Common myeloid progenitor, CD34-positive (primary cell): ENCODE results near the gene PRR23E.

Experiments used
- CTCF ChIA-PET: fragments of 350-600 bp; sonication (Branson Sonifier 250); formaldehyde crosslinking; loops from one replicate; lab custom pipeline; 2021; ENCODE audit warnings: antibody characterized with exemption; lab: Charles Lee
- POLR2A ChIA-PET: fragments of 350-600 bp; sonication (Branson Sonifier 250); formaldehyde crosslinking; loops from one replicate; lab custom pipeline; 2021; ENCODE audit warnings: antibody characterized with exemption; lab: Charles Lee
- DNase-seq, 3 donors: peaks; one replicate each; pipeline versions ENCODE4 v3.0.0 to v3.0.0-alpha.2; 2013
- H3K27ac ChIP-seq, 2 experiments: 1 replicate in 1 of 2; 2 replicates in 1 of 2; pipeline ENCODE4 v1.7.0; 2013; ENCODE audit warnings: inconsistent platforms in 2 of 2, low read length in 2 of 2, mild to moderate bottlenecking in 2 of 2, low read depth in 1 of 2, moderate library complexity in 1 of 2; ENCODE audit not compliant: severe bottlenecking in 2 of 2, insufficient read depth in 1 of 2, poor library complexity in 1 of 2
- H3K27me3 ChIP-seq, 5 experiments: replicated peaks in 2 of 5; 1 replicate in 3 of 5; 2 replicates in 2 of 5; pipeline versions ENCODE4 v1.6.1 to v1.7.0; 2013; ENCODE audit warnings: low read length in 4 of 5, mild to moderate bottlenecking in 2 of 5, moderate library complexity in 2 of 5, inconsistent platforms in 1 of 5; ENCODE audit not compliant: insufficient read depth in 5 of 5, control insufficient read depth in 4 of 5
- H3K36me3 ChIP-seq, 4 experiments: 1 replicate in 2 of 4; 2 replicates in 2 of 4; pipeline versions ENCODE4 v1.6.1 to v1.7.0; 2013; ENCODE audit warnings: low read length in 3 of 4, control low read depth in 1 of 4, mild to moderate bottlenecking in 1 of 4; ENCODE audit not compliant: control insufficient read depth in 4 of 4, insufficient read depth in 4 of 4
- H3K4me1 ChIP-seq, 4 experiments: 1 replicate in 3 of 4; 2 replicates in 1 of 4; pipeline versions ENCODE4 v1.6.1 to v1.7.1; 2013; ENCODE audit warnings: low read length in 3 of 4, mild to moderate bottlenecking in 3 of 4, control low read depth in 1 of 4, inconsistent platforms in 1 of 4, moderate library complexity in 1 of 4; ENCODE audit not compliant: control insufficient read depth in 4 of 4, insufficient read depth in 4 of 4; ENCODE audit errors: control extremely low read depth in 1 of 4
- H3K4me3 ChIP-seq, 7 experiments: 1 replicate in 4 of 7; 2 replicates in 3 of 7; pipeline versions ENCODE4 v1.5.1 to v1.7.0; 2013; ENCODE audit warnings: mild to moderate bottlenecking in 7 of 7, low read length in 6 of 7, moderate library complexity in 6 of 7, inconsistent platforms in 2 of 7, low read depth in 2 of 7, control low read depth in 1 of 7; ENCODE audit not compliant: insufficient read depth in 4 of 7, control insufficient read depth in 1 of 7; ENCODE audit errors: extremely low read depth in 1 of 7
- H3K9me3 ChIP-seq, 5 experiments: 1 replicate in 4 of 5; 2 replicates in 1 of 5; pipeline versions ENCODE4 v1.6.1 to v1.7.1; 2013; ENCODE audit warnings: low read length in 4 of 5, mild to moderate bottlenecking in 2 of 5, inconsistent platforms in 1 of 5, low read depth in 1 of 5, moderate library complexity in 1 of 5; ENCODE audit not compliant: control insufficient read depth in 4 of 5, insufficient read depth in 2 of 5; ENCODE audit errors: control extremely low read depth in 1 of 5
- WGBS: methylation state at CpG from one replicate; pipeline ENCODE4 v1.1.5; 2013; ENCODE audit not compliant: insufficient coverage; 5-methylcytosine and 5-hydroxymethylcytosine counted together

PRR23E gene

DNA sequence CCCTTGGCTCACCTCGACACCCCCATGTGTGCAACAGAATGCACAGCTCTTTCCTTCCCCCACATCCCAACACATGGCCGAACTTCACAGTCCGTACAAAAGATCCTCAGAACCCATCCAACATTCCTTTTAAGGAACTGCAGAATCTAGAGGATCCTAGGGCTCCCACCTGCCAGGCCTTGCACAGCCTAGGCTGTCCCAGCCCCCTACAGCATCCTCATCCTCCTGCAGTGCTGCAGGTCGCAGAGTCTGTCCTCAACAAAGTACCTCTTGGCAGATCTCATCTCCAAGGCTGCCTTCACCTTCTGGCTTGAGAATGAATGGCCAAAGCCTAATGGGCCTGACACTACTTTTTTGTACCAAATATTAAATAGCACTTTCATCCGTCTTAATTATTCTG, 19.8 kb downstream of the PRR23E start:
- Histone ChIP-seq H3K27ac (no peak overlapping the region), H3K36me3 (no peaks in the 10 kb centered on the region), H3K27me3 (peaks cover 0 to 34% (median 4%) of the 10 kb centered on the region in 5 experiments), H3K4me1 (peaks cover 0 to 6% (median 2%) of the 10 kb centered on the region in 4 experiments), H3K4me3 (no peak overlapping the region), H3K9me3 (peaks cover 0 to 3% (median 0%) of the 10 kb centered on the region in 5 experiments)
- ChIA-PET CTCF (no interaction called here), POLR2A (no interaction called here)
- 100% methylated on average over 3 of the region's 5 CpGs for whole genome bisulfite sequencing
- no peak for DNase-seq

DNA sequence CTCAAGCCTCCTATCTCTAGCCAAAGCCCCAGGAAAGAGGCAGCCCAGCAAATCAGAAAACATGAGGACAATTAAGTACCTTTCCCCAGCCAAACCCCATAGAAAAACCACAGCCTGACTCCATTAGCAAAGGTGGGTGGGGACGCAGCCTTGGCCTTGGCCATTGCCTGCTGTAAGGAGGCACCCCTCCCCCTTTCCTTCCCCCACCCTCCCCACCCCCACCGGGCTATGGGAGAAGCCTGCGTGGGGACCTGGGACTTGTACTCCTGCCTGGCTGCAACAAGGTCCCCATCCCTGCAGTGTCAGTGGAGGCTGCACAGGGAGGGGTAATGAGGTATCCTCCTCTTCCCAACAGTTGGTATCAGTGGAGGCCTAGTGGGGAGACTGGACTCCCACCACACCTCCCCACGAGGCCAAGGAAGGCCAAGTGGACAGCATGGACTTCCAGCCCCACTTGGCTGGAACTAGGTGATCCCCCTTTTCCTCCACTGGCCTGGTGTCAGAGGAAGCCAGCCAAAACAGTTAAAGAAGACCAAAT, 20.5 kb downstream of the PRR23E start:
- no peak for DNase-seq
- ChIA-PET CTCF (no interaction called here), POLR2A (no interaction called here)
- peaks cover 0 to 42% (median 10%) of the 10 kb centered on the region in 5 experiments for H3K27me3 ChIP-seq
- no peak overlapping the region for H3K27ac ChIP-seq
- H3K4me1 ChIP-seq, result peaks cover 0 to 6% (median 2%) of the 10 kb centered on the region in 4 experiments
- no peak overlapping the region for H3K4me3 ChIP-seq
- no peaks in the 10 kb centered on the region for H3K36me3 ChIP-seq
- WGBS, result 100% methylated on average over 1 of the region's 4 CpGs
- peaks cover 0 to 4% (median 0%) of the 10 kb centered on the region in 5 experiments for H3K9me3 ChIP-seq

DNA sequence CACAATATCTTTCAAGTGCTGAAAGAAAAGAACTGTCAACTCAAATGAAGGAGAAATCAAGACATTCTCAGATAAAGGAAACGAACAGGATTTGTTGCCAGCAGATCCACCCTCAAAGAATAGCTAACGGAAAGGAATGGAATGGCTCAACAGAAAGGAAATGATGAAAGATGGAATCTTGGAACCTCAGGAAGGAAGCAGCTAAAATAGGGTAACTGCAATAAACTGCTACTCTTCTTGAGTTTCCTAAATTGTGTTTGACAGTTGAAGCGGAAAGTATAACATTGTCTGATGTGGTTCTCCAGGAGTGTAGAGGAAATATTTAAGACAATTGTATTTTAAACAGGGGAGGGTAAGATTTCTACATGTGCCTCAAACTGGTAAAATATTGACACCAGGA, 22.0 kb downstream of the PRR23E start:
- POLR2A ChIA-PET, result no interaction called here
- Histone ChIP-seq H3K27me3 (peaks cover 0 to 43% (median 10%) of the 10 kb centered on the region in 5 experiments), H3K9me3 (peaks cover 0 to 4% (median 0%) of the 10 kb centered on the region in 5 experiments), H3K27ac (no peak overlapping the region), H3K4me3 (no peak overlapping the region), H3K36me3 (no peaks in the 10 kb centered on the region), H3K4me1 (peaks cover 0 to 4% (median under 1%) of the 10 kb centered on the region in 4 experiments)
- 30% methylated on average over 3 of the region's 3 CpGs for WGBS
- DNase-seq, result no peak
- CTCF ChIA-PET, result no interaction called here

DNA sequence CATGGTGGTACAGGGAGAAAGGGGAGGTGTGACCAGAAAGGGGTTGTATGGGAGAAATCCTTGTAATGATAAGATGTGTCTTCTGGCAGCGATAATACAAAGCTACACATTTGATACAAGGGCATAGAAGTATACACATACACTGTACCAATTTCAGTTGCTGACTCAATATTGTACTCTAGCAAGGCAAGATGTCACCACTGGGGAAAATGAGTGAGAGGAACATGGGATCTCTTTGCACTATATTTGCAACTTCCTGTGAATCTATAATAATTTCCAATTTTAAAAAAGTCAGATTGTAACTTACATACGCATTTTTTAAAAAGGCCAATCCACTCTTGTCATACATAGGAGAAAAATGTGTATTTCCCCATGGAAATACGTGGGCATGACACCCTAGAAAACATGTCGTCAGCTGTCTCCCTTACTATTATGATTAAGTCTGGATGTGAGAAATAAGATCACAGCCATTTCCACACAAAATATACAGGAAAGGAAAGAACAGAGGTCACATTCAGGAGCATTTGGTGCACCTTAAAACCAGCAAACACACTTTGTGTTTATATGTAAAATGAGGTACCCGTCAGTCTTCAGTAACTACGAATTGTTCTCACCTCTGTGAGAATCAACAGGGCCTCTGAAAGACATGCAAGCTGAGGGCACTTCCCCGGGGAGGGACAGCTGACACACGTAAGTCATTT, 22.9 kb downstream of the PRR23E start:
- ChIA-PET CTCF (no interaction called here), POLR2A (no interaction called here)
- Histone ChIP-seq H3K27ac (no peak overlapping the region), H3K4me1 (peaks cover 0 to 4% (median 0%) of the 10 kb centered on the region in 4 experiments), H3K9me3 (peaks cover 0 to 4% (median 1%) of the 10 kb centered on the region in 5 experiments), H3K27me3 (peaks cover 0 to 43% (median 10%) of the 10 kb centered on the region in 5 experiments), H3K36me3 (no peaks in the 10 kb centered on the region), H3K4me3 (no peak overlapping the region)
- DNase-seq, result no peak
- 73% methylated on average over 4 of the region's 8 CpGs for WGBS

DNA sequence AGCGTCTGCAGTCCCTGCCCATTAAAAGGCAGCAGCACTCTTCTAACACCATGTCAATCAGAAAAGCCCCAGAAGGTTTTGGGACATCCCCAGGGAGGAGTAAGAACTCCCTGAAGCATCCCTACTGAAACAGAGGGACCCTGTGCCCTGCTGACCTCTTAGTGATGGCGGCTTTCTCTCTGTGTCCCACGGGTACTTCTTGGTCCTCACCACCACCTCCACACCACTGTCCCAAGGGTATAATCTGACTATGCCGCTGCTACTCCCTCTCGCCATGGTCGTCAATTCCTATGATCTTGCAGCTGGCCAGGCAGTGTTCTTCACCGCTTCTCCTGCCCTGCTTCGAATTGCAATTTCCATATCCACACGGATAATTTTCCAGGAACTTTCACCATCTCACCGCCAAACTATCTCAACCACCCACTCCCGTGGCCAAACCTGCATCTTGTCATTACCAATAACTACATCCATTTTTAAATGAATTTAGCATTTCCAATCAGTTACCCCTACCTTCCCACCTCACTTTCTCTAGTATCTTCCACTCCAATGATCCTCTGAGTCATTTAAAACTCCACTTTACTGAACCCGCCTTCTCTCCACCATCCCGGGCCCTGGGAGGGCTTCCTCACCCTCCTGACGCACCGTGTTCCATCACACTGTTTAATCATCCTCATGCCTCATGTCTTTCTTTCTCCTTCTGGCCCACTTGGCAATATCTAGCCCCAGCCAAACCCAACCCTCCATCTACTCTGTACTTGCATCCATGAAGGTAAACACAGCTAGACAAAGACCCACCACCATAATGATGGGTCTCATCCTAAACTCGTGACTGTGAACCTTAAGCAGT, 23.7 kb downstream of the PRR23E start:
- CTCF ChIA-PET, result no interaction called here
- Histone ChIP-seq H3K4me3 (no peak overlapping the region), H3K27ac (no peak overlapping the region), H3K9me3 (peaks cover 0 to 4% (median 3%) of the 10 kb centered on the region in 5 experiments), H3K4me1 (peaks cover 0 to 4% (median 0%) of the 10 kb centered on the region in 4 experiments), H3K27me3 (peaks cover 0 to 42% (median 10%) of the 10 kb centered on the region in 5 experiments), H3K36me3 (no peaks in the 10 kb centered on the region)
- WGBS, result 82% methylated on average over 15 of the region's 16 CpGs
- POLR2A ChIA-PET, result no interaction called here
- no peak for DNase-seq

DNA sequence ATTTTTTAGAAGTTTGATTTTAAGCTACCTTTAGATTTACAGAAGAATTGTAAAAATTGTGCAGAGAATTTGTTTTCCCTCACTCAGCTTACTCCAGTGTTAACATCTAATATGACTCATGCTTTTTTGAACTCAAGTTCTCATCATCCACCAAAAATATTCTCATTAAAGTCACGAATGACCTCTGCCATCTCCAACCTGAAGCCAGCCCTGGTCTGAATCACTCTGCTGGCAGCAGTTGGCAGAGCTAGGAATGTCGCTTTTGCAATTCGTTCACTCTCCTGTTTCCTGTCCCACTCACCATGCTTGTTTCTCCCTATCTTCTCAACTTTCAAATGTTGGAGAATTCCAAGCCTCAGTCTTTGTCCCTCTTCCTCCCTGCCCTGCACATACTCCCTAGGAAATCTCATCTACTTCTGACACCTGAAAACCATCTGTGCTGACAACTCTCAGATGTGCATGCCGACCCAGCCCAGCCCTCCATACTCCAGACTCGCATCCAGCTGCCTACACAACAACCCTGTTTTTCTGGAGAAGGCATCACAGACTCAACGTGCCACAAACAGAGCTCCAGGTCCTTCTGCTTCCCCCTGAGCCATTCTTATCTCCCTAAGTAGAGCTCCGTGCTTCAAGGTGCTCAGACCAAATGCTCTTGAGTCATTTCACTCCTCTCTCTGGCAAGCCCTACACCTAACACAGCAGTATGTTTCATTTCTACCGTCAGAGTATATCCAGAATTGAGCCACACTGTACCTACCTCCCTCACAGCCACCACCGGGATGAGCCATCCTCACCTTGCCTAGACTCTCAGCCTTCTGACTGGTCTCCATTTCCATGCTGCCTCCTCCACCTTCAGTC, 24.9 kb downstream of the PRR23E start:
- no peaks in the 10 kb centered on the region for H3K36me3 ChIP-seq
- no peak overlapping the region for H3K4me3 ChIP-seq
- 77% methylated on average over 9 of the region's 9 CpGs for WGBS
- H3K27me3 ChIP-seq, result peaks cover 0 to 38% (median 10%) of the 10 kb centered on the region in 5 experiments
- CTCF ChIA-PET, result no interaction called here
- POLR2A ChIA-PET, result no interaction called here
- H3K27ac ChIP-seq, result no peak overlapping the region
- H3K4me1 ChIP-seq, result peaks cover 0 to 4% (median 0%) of the 10 kb centered on the region in 4 experiments
- DNase-seq, result no peak
- H3K9me3 ChIP-seq, result peaks cover 0 to 4% (median 3%) of the 10 kb centered on the region in 5 experiments
